Mesenteric fat pad (tissue), 1 donor: ENCODE measurements around the gene SV2B. TPM values are rescaled to one million over a fixed set of nuclear protein-coding genes. Genes with fewer than 3 reads are reported as not detected.

ENCODE experiments used
- DNase-seq: peaks from one replicate; pipeline ENCODE4 v3.0.0-alpha.2; 2020; ENCODE audit warnings: low spot score
- total RNA-seq: library from RNA; stranded (reverse); fragmentation: NEBNext Ultra II Directional; extraction: Animal tissue kit (Norgen Biotek cat#: 25700); gene quantifications from one replicate; pipeline ENCODE4 v1.2.1, GENCODE V29; 2021
- donor health status: DM: yes; HTN: yes; CAD: no.

Gene SV2B
- total RNA-seq, 1 donor from 2014 or later, result 8.1 TPM

DNA sequence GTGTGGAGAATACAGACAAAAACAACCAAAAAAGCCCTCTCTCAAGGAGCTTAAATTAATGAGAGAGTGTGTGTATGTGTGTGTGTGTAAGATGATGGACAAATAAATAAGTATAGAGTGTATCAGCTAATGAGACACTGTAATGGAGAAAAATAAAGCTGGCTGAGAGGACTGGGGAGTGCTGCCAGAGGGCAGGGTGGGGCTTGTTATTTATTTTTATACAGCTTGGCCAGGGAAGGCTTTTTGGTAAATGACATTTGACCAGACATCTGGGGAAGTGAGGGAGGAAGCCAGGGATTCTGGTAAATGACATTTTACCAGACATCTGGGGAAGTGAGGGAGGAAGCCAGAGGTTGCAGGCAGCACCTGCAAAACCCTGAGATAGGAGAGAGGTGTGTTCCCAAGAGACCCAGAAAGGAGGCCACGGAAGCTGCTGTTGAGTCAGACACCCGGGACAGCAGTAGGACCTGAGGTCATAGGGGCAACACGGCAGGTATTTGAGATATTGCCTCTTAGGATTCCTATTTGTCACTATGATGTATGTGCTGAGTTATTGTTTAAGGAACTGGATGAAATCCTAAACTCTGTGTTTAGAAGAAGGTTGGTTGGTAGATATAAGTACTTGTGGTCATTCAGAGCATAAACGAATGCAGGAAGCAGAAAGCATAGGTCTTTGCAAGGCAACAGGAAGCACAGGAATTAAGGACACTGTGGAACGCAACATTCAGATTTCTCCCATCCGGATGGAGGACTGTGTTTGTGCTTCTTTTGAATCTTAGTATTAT lies 2.7 kb downstream of the SV2B start:
- DNase-seq, result no peak

DNA sequence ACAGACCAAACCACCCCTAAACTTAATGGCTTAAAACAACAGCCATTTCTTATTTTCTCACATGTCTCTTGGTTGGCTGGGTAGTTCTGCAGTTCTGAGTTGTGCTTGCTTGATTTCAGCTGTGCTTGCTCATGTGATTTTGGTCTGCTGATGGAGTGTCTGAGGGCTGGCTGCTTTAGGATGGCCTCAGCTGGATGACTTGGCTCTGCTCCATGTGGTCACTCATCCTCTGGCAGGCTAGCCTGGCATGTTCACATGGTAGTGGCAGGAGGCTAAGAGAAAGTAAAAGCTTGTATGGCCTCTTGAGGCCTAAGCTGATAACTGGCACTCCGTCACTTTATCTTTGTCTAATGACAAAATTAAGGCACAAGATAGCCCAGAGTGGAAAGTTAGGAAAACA lies 4.1 kb downstream of the SV2B start:
- no peak for DNase-seq

GRCh38 chr15:91108421-91108820 lies 8.4 kb downstream of the SV2B start:
- DNase-seq, result no peak

- DNase-seq, result no peak
Measured at GRCh38 chr15:91109885-91110284, 9.8 kb downstream of the SV2B start.

DNA sequence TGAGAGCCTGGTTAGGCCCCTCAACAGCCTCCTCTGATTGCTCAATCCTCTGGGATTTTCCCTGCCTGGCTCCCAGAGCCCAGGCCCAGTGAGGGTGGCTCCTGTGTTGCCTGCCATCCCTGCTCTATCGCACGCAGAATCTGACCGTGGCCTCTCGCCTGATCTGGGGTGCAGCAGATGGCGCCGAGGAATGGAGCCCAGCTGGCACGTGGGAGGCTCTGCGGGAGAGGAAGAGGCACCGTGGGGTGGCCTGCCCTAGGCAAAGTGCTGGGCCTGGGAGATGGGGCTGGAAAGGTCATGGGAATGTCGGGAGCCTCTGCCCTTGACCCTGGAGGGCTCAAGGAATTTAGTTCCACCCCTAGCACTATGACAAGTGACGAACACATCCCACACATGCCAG lies 10.3 kb downstream of the SV2B start:
- DNase-seq, result no peak

GRCh38 chr15:91113030-91113429 lies 13.0 kb downstream of the SV2B start:
- DNase-seq, result no peak

DNA sequence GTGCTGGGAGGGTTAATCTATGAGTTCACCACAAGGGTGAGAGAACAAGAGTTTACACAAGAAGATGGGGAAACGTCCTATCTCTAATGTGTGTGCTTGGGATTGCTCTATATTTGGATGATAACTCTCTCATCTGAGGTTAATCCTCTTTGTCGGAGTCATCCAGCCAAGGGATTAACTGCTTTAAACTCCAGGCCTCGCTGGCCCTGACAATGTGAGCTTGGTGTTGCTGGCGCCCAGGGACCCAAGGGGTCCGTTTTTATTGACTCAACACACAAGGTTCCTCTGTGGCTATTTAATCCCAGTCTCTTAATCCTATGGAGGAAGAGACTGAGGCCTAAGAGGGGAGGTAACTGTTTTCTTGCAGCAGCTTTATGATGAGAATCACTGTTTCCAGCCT lies 14.2 kb downstream of the SV2B start:
- DNase-seq, result no peak

DNA sequence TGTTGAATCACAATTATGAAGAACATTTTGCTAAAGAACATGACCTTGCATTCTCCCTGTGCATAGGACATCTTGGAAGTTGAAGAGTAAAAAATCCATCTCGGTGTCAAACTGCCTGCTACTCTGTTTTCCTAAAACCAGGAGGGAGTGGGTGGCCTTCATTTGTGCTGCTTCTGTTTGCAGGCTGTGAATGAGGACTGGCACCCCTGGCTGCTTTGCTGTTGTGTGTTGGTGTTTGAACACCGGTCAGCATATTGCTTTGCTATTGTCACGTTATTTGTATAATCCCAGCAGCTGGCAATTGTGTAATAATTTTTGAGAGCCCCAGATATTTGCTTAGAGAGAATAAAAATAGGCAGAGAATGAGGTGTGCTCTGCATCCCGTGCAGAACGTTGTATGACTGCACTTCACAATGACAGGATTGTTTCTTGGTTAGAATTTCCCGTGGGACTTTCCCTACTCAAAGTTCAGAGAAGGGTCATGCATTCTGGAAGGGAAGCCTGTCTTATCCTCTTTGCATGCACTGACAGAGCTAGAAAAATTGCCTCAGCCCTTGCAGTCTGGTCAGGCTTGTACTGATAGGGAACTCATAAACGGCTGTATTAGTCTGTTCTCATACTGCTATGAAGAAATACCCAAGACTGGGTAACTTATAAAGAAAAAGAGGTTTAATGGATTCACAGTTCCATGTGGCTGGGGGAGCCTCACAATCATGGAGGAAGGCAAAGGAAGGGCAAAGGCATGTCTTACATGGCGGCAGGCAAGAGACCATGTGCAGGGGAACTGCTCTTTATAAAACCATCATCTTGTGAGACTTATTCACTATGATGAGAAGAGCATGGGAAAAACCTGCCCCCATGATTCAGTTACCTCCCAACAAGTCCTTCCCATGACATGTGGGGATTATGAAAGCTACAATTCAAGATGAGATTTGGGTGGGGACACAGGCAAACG lies 16.3 kb downstream of the SV2B start:
- DNase-seq, result peak; percentile 8

GRCh38 chr15:91117375-91117774 lies 17.3 kb downstream of the SV2B start:
- DNase-seq, result no peak

- no peak for DNase-seq
Measured at GRCh38 chr15:91118817-91119590, 18.9 kb downstream of the SV2B start.

DNA sequence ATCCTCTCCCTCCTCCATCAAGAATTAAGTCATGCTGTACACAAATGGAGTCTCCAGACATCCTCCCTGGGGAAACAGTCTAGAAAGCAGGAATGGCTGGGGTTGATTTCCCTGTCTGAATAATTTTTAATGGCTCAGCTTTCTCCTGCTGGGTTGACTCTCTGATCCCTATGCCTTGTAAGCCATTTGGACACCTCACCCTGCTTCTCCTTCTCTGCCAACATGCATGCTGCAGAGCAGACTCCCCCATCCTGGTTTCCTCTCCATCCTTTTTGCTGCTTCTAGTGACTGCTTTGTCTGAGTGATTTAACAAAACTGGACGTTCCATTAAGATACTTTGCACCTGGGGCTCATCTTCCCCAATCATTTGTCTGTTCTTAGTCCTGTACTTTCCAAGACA lies 22.2 kb downstream of the SV2B start:
- DNase-seq, result peak; percentile 0

DNA sequence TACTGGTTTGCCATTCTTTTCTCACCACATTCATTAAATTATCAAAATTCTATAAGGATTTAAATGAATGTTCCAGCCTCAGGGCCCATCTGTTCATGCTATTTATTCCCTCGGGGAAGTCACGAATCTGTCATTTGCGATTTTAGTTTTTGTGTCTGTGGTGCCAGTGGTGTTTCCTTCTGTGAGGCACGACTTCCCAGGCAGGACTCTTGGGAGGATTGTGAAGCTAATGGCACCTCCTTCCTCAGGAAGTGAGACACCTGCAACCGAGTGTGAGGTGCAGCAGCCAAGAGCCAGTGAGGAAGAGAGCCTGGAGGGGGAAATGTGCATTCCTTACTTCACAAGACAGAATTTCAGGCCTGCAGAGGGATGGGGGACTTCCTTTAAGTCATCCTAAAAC lies 24.1 kb downstream of the SV2B start:
- peak; percentile 4 for DNase-seq

DNA sequence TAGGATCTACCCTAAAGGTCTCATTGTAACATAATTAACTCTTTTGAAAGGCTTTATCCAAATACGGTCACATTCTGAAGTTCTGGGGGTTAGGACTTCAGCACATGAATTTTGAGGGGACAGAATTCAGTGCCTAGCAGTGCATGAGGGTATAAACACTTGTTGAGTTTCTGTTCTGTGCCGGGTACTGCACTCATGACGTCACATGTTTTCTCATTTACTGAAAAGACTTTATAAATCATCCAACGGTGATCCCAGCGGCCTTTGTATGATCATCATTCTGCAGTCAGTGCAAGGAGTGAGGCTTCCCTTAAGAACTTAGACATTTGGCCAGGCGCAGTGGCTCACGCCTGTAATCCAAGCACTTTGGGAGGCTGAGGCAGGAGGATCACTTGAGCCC lies 25.1 kb downstream of the SV2B start:
- DNase-seq, result no peak

DNA sequence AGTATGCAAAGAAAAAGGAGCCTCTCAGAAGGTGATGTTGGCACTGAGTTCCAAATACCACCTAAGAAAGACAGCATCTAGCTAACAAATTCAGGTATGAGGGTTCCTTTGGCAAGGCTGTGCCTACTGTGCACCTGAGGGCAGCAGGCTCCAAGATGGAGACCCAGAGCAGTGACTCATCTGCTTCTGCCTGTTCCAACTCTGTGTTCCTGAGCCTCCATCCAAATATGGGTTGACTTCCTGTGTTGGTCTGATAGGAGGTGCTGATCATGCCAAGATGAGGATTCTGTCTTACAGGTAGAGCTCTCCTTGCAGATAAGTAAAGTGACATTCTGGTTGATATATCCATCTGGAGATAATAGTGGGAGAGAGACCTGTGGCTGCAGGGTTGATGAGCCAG lies 26.0 kb downstream of the SV2B start:
- DNase-seq, result peak; percentile 3

GRCh38 chr15:91127236-91127955 lies 27.3 kb downstream of the SV2B start:
- DNase-seq, result peak; percentile 1

- DNase-seq, result no peak
Measured at GRCh38 chr15:91128016-91128415, 28.0 kb downstream of the SV2B start.

GRCh38 chr15:91129436-91129835 lies 29.4 kb downstream of the SV2B start:
- peak; percentile 59 for DNase-seq

GRCh38 chr15:91132079-91132478 lies 32.0 kb downstream of the SV2B start:
- DNase-seq, result no peak

DNA sequence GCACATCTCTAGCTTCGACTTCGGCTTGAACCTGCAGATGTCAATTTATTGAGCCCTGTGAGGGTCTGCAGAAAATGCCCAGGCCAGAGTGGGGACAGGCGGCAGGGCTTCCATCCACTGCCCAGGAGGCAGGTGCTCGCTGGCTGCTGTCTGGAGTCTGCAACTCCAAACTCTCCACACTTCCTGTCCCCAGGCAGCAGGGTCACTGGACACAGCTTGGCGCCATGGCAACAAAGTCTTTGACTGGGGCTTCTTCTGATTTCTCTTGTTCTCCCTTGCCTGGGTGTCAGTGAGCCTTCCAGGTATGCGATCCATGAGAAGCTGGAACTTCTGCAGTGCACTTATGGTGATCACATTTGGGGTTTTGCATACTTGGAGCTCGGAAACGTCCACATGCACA lies 33.5 kb downstream of the SV2B start:
- DNase-seq, result peak; percentile 59

- peak; percentile 9 for DNase-seq
Measured at GRCh38 chr15:91135201-91136130, 35.4 kb downstream of the SV2B start.
